ENCODE measurements around the gene ABTB2.
"Not testable (repeated sequence)": the region's sequence is repeated elsewhere in the genome, so short reads cannot be mapped to it uniquely, and the experiment has no call there.

Gene ABTB2

GRCh38 chr11:34403431-34403830 is 45.6 kb upstream of the ABTB2 start:
- no peaks in the 10 kb centered on the region for H3K9me3 ChIP-seq (ENCODE audit: severe bottlenecking)
- H3K36me3 ChIP-seq = no peaks in the 10 kb centered on the region
- H3K27ac ChIP-seq = no peak overlapping the region
- DNase-seq = no peak
- no peak overlapping the region for H3K4me3 ChIP-seq (ENCODE audit: low read depth, low read length)
- no peaks in the 10 kb centered on the region for H3K27me3 ChIP-seq (ENCODE audit: insufficient read depth, low read depth, severe bottlenecking)
- no peak for TF ChIP-seq CTCF (IDR thresholded peaks at IDR 0.05; ENCODE audit: low read depth, low read length)

- Histone ChIP-seq H3K9me3 (ENCODE audit: severe bottlenecking) (peaks cover 9% of the 10 kb centered on the region), H3K36me3 (no peaks in the 10 kb centered on the region), H3K27ac (no peak overlapping the region), H3K4me3 (ENCODE audit: low read depth, low read length) (no peak overlapping the region), H3K27me3 (ENCODE audit: insufficient read depth, low read depth, severe bottlenecking) (no peaks in the 10 kb centered on the region)
- no peak for TF ChIP-seq CTCF (IDR thresholded peaks at IDR 0.05; ENCODE audit: low read depth, low read length)
- DNase-seq = no peak
Observed at GRCh38 chr11:34397811-34398210, 40.0 kb upstream of the ABTB2 start.

GRCh38 chr11:34397120-34397519 is 39.3 kb upstream of the ABTB2 start:
- no peak overlapping the region for H3K4me3 ChIP-seq (ENCODE audit: low read depth, low read length)
- no peak for TF ChIP-seq CTCF (IDR thresholded peaks at IDR 0.05; ENCODE audit: low read depth, low read length)
- no peaks in the 10 kb centered on the region for H3K27me3 ChIP-seq (ENCODE audit: insufficient read depth, low read depth, severe bottlenecking)
- peaks cover 9% of the 10 kb centered on the region for H3K9me3 ChIP-seq (ENCODE audit: severe bottlenecking)
- H3K27ac ChIP-seq = no peak overlapping the region
- no peak for DNase-seq
- no peaks in the 10 kb centered on the region for H3K36me3 ChIP-seq

GRCh38 chr11:34395916-34396550 is 38.2 kb upstream of the ABTB2 start:
- H3K4me3 ChIP-seq (ENCODE audit: low read depth, low read length) = no peak overlapping the region
- TF ChIP-seq CTCF (IDR thresholded peaks at IDR 0.05; ENCODE audit: low read depth, low read length) = no peak
- no peak overlapping the region for H3K27ac ChIP-seq
- H3K9me3 ChIP-seq (ENCODE audit: severe bottlenecking) = peaks cover 9% of the 10 kb centered on the region
- no peaks in the 10 kb centered on the region for H3K36me3 ChIP-seq
- H3K27me3 ChIP-seq (ENCODE audit: insufficient read depth, low read depth, severe bottlenecking) = no peaks in the 10 kb centered on the region
- no peak for DNase-seq

GRCh38 chr11:34394771-34395300 is 37.0 kb upstream of the ABTB2 start:
- H3K27me3 ChIP-seq (ENCODE audit: insufficient read depth, low read depth, severe bottlenecking) = no peaks in the 10 kb centered on the region
- H3K27ac ChIP-seq = no peak overlapping the region
- H3K9me3 ChIP-seq (ENCODE audit: severe bottlenecking) = peaks cover 9% of the 10 kb centered on the region
- H3K36me3 ChIP-seq = no peaks in the 10 kb centered on the region
- TF ChIP-seq CTCF (IDR thresholded peaks at IDR 0.05; ENCODE audit: low read depth, low read length) = no peak
- no peak overlapping the region for H3K4me3 ChIP-seq (ENCODE audit: low read depth, low read length)
- DNase-seq = no peak

GRCh38 chr11:34387653-34388052 is 29.8 kb upstream of the ABTB2 start:
- no peak for DNase-seq
- Histone ChIP-seq H3K4me3 (ENCODE audit: low read depth, low read length) (no peak overlapping the region), H3K9me3 (ENCODE audit: severe bottlenecking) (no peaks in the 10 kb centered on the region), H3K36me3 (no peaks in the 10 kb centered on the region), H3K27ac (no peak overlapping the region), H3K27me3 (ENCODE audit: insufficient read depth, low read depth, severe bottlenecking) (no peaks in the 10 kb centered on the region)
- no peak for TF ChIP-seq CTCF (IDR thresholded peaks at IDR 0.05; ENCODE audit: low read depth, low read length)

- not testable (repeated sequence) for H3K9me3 ChIP-seq (ENCODE audit: severe bottlenecking); H3K36me3 ChIP-seq; DNase-seq; H3K27me3 ChIP-seq (ENCODE audit: insufficient read depth, low read depth, severe bottlenecking); H3K27ac ChIP-seq; H3K4me3 ChIP-seq (ENCODE audit: low read depth, low read length)
Observed at GRCh38 chr11:34386356-34386755, 28.5 kb upstream of the ABTB2 start.

Measured in WERI-Rb-1 (cell line).